Vagina (tissue), 2 donors: ENCODE data around the gene CXCL10. TPM values are rescaled to one million over a fixed set of nuclear protein-coding genes. Genes with fewer than 3 reads are reported as not detected.

ENCODE experiments used
- DNase-seq, 2 donors: peaks; one replicate each; pipeline ENCODE4 v3.0.0-alpha.2; 2017; ENCODE audit errors: extremely low spot score in 2 of 2
- H3K27ac ChIP-seq: fragments of 200-600 bp; sonication (generic); one replicate; pipeline ENCODE4 v1.5.1; 2019
- H3K27me3 ChIP-seq: fragments of 200-600 bp; sonication (generic); one replicate; pipeline ENCODE4 v1.5.1; 2019
- H3K36me3 ChIP-seq, 2 donors: fragments of 200-600 bp; sonication (generic); one replicate each; pipeline ENCODE4 v1.5.1; 2017 to 2019
- H3K4me1 ChIP-seq: fragments of 200-600 bp; sonication (generic); one replicate; pipeline ENCODE4 v1.5.1; 2019
- H3K4me3 ChIP-seq, 2 donors: fragments of 200-600 bp; sonication (generic); 1 replicate in 1 of 2; 2 replicates in 1 of 2; pipeline ENCODE4 v1.5.1; 2016 to 2019
- H3K9me3 ChIP-seq: fragments of 200-600 bp; sonication (generic); one replicate; pipeline ENCODE4 v1.5.1; 2019
- POLR2A ChIP-seq, 2 donors: fragments of 450-650 bp; IDR thresholded peaks; one replicate each; pipeline ENCODE4 v1.6.1; 2017; ENCODE audit warnings: antibody characterized with exemption in 2 of 2, mild to moderate bottlenecking in 2 of 2, moderate library complexity in 2 of 2
- POLR2AphosphoS5 ChIP-seq, 2 donors: sonication (generic); formaldehyde crosslinking; IDR thresholded peaks; one replicate each; pipeline ENCODE4 v1.9.0; 2017; ENCODE audit warnings: antibody characterized with exemption in 2 of 2, mild to moderate bottlenecking in 2 of 2, low read depth in 1 of 2; ENCODE audit not compliant: insufficient read depth in 1 of 2
- intact Hi-C: fragments of 100-400 bp; cut with DNase I; formaldehyde crosslinking; loops from one replicate; pipeline ENCODE4 v1.15.1; 2023
- total RNA-seq: library from RNA; depleted of rRNA; stranded (reverse); fragments of >200 nt; gene quantifications from one replicate; pipeline ENCODE4 v1.2.3, GENCODE V29; 2016
- TF ChIP-seq, protein P1 (sequence below), 3 experiments: fragments of 450-650 bp in 2 of 3; fragments of 200-600 bp in 1 of 3; sonication (generic) in 1 of 3; IDR thresholded peaks; one replicate each; pipeline ENCODE4 v1.5.1; 2017 to 2019; ENCODE audit warnings: antibody characterized with exemption in 3 of 3, mild to moderate bottlenecking in 2 of 3, moderate library complexity in 2 of 3

The CXCL10 gene
- 1.7 TPM for total RNA-seq

- H3K27ac ChIP-seq, result no peak within 1 kb of the TSS
- no peak within 1 kb of the TSS for H3K4me3 ChIP-seq
- H3K9me3 ChIP-seq, result no peaks in the 10 kb centered on the region
- intact Hi-C loops, result no loop called here
- no peaks in the 10 kb centered on the region for H3K4me1 ChIP-seq
- TF ChIP-seq, protein P1, sequence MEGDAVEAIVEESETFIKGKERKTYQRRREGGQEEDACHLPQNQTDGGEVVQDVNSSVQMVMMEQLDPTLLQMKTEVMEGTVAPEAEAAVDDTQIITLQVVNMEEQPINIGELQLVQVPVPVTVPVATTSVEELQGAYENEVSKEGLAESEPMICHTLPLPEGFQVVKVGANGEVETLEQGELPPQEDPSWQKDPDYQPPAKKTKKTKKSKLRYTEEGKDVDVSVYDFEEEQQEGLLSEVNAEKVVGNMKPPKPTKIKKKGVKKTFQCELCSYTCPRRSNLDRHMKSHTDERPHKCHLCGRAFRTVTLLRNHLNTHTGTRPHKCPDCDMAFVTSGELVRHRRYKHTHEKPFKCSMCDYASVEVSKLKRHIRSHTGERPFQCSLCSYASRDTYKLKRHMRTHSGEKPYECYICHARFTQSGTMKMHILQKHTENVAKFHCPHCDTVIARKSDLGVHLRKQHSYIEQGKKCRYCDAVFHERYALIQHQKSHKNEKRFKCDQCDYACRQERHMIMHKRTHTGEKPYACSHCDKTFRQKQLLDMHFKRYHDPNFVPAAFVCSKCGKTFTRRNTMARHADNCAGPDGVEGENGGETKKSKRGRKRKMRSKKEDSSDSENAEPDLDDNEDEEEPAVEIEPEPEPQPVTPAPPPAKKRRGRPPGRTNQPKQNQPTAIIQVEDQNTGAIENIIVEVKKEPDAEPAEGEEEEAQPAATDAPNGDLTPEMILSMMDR (IDR thresholded peaks at IDR 0.05), result no peak
- TF ChIP-seq POLR2A (IDR thresholded peaks at IDR 0.05) (no peak), POLR2AphosphoS5 (IDR thresholded peaks at IDR 0.05; ENCODE audit: insufficient read depth in 1 of 2, low read depth in 1 of 2) (no peak)
- H3K36me3 ChIP-seq, result no peaks in the 10 kb centered on the region
- H3K27me3 ChIP-seq, result no peaks in the 10 kb centered on the region
- DNase-seq, result no peak
These were observed at the start of gene CXCL10 for GRCh38 chr4:76023389-76023788. Gene CXCL10, minus strand, starts transcription at chr4:76023497. Its CDS starts 66 bp downstream, at chr4:76023431.

GRCh38 chr4:76072760-76073159 lies 49.5 kb upstream of the CXCL10 start:
- no peaks in the 10 kb centered on the region for H3K4me1 ChIP-seq
- H3K4me3 ChIP-seq, result no peak overlapping the region
- H3K27ac ChIP-seq, result no peak overlapping the region
- intact Hi-C loops, result no loop called here
- H3K9me3 ChIP-seq, result no peaks in the 10 kb centered on the region
- H3K36me3 ChIP-seq, result no peaks in the 10 kb centered on the region
- DNase-seq, result no peak
- H3K27me3 ChIP-seq, result no peaks in the 10 kb centered on the region
- TF ChIP-seq POLR2AphosphoS5 (IDR thresholded peaks at IDR 0.05; ENCODE audit: insufficient read depth in 1 of 2, low read depth in 1 of 2) (no peak), POLR2A (IDR thresholded peaks at IDR 0.05) (no peak)
- TF ChIP-seq, protein P1 (IDR thresholded peaks at IDR 0.05), result no peak

DNA sequence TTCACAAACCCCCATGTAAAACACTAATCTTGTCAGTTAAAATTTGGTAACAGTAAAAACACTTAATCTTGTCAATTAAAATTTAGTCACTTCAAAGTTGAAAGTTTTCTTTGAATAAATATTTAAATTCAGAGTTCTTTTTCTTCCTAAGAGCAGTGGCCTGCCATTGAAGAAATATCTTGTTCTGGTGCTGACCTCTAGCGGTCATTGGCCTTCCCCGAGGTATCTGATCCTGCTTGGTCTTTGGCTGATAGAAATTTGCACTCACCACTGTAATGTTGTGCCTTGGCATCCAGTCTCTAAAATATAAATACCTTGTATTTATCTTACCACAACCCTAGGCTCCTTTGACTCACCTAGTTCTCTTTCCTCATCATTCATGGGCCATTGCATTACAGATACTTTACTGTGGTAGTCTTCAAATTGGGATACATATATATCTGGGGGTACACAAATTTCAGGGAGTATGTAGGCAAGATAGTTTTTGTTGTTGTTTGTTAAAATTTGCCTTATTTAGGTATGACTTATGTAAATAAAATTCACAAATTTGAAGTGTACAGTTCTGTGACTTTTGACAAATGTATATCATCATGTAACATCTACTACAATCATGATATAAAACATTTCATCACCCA lies 44.5 kb upstream of the CXCL10 start:
- TF ChIP-seq POLR2AphosphoS5 (IDR thresholded peaks at IDR 0.05; ENCODE audit: insufficient read depth in 1 of 2, low read depth in 1 of 2), result no peak
- TF ChIP-seq, protein P1 (IDR thresholded peaks at IDR 0.05), result peak; percentile 53 to 79 (median 71)
- no peaks in the 10 kb centered on the region for H3K27me3 ChIP-seq
- no peaks in the 10 kb centered on the region for H3K36me3 ChIP-seq
- intact Hi-C loops, result loop anchor here (5.0 kb wide), 1 partner anchor 70 kb away; no protein-coding TSS in a partner anchor
- no peak for DNase-seq
- H3K9me3 ChIP-seq, result no peaks in the 10 kb centered on the region
- H3K4me3 ChIP-seq, result no peak overlapping the region
- no peaks in the 10 kb centered on the region for H3K4me1 ChIP-seq
- no peak overlapping the region for H3K27ac ChIP-seq

GRCh38 chr4:76066546-76066945 lies 43.2 kb upstream of the CXCL10 start:
- H3K27ac ChIP-seq, result no peak overlapping the region
- H3K9me3 ChIP-seq, result no peaks in the 10 kb centered on the region
- TF ChIP-seq, protein P1 (IDR thresholded peaks at IDR 0.05), result no peak
- no peak for TF ChIP-seq POLR2A (IDR thresholded peaks at IDR 0.05)
- no peak for TF ChIP-seq POLR2AphosphoS5 (IDR thresholded peaks at IDR 0.05; ENCODE audit: insufficient read depth in 1 of 2, low read depth in 1 of 2)
- no peak overlapping the region for H3K4me3 ChIP-seq
- no peaks in the 10 kb centered on the region for H3K27me3 ChIP-seq
- intact Hi-C loops, result loop anchor here (5.0 kb wide), 1 partner anchor 69 kb away; no protein-coding TSS in a partner anchor
- no peaks in the 10 kb centered on the region for H3K4me1 ChIP-seq
- DNase-seq, result no peak
- H3K36me3 ChIP-seq, result no peaks in the 10 kb centered on the region

DNA sequence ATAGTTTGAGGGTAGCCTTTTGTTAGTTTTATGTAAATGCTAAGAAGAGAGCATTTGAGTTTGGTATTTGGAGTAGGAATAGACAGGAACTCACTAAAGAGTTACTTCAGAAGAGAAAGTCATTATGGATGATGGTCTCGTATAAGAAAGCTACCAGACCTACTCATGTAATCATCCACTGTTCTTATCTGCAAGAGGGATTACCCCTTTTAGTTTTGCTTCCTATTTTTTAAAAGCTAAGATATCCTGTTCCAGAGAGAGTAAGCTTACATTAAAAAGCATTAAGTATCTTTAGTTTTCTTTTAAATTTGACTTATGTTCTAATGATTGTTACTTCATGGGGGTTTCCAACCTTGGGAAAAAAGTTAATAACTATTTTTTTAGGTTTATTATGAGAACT lies 38.7 kb upstream of the CXCL10 start:
- Histone ChIP-seq H3K4me1 (no peaks in the 10 kb centered on the region), H3K36me3 (no peaks in the 10 kb centered on the region), H3K9me3 (no peaks in the 10 kb centered on the region), H3K27me3 (no peaks in the 10 kb centered on the region), H3K27ac (no peak overlapping the region), H3K4me3 (no peak overlapping the region)
- TF ChIP-seq, protein P1 (IDR thresholded peaks at IDR 0.05), result no peak
- no peak for TF ChIP-seq POLR2A (IDR thresholded peaks at IDR 0.05)
- TF ChIP-seq POLR2AphosphoS5 (IDR thresholded peaks at IDR 0.05; ENCODE audit: insufficient read depth in 1 of 2, low read depth in 1 of 2), result no peak
- DNase-seq, result no peak
- intact Hi-C loops, result no loop called here
